Measurements from ENCODE around the gene SPTBN1.

SPTBN1 gene

GRCh38 chr2:54615832-54616534, 159.9 kb downstream of the SPTBN1 start:
- TF ChIP-seq CTCF (IDR thresholded peaks at IDR 0.05; ENCODE audit: low read depth, low read length), result no peak

GRCh38 chr2:54617409-54617808, 161.3 kb downstream of the SPTBN1 start:
- TF ChIP-seq CTCF (IDR thresholded peaks at IDR 0.05; ENCODE audit: low read depth, low read length), result no peak
- H3K4me3 ChIP-seq (ENCODE audit: low read depth, low read length), result no peak overlapping the region

More at GRCh38 chr2:54615832-54616534, 159.9 kb downstream of the SPTBN1 start:
- no peak overlapping the region for H3K4me3 ChIP-seq (ENCODE audit: low read depth, low read length)

- no peak for TF ChIP-seq CTCF (IDR thresholded peaks at IDR 0.05; ENCODE audit: low read depth, low read length)
- no peak overlapping the region for H3K4me3 ChIP-seq (ENCODE audit: low read depth, low read length)
These were observed 162.8 kb downstream of the SPTBN1 start for GRCh38 chr2:54618646-54619565.

DNA sequence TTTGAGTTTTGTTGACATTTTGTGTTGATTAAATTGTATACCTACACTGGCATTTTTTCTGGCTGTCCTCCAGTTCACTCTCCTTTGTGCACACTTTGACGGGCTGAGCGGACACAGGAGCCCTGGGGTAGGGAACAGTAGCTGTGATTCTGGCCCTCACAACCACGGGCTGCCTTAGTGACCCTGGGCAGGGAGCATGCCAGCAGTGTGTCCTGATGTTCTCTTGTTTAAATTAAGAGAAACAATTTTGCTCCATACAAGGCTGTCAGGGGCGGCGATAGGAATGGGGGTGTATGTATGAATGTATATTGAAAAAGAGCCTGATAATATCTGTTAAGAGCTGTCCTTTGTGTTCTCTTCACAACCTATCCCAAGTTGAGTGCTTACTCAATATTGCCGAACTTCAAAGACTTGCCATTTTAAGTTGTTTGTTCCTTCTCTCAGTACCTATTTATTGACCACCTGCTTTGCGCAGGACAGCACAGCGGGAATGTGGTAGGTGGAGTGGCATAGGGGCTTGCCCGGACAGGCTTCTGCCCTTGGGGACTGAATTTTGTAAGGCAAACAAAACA, 163.6 kb downstream of the SPTBN1 start:
- no peak for TF ChIP-seq CTCF (IDR thresholded peaks at IDR 0.05; ENCODE audit: low read depth, low read length)
- H3K4me3 ChIP-seq (ENCODE audit: low read depth, low read length), result no peak overlapping the region

DNA sequence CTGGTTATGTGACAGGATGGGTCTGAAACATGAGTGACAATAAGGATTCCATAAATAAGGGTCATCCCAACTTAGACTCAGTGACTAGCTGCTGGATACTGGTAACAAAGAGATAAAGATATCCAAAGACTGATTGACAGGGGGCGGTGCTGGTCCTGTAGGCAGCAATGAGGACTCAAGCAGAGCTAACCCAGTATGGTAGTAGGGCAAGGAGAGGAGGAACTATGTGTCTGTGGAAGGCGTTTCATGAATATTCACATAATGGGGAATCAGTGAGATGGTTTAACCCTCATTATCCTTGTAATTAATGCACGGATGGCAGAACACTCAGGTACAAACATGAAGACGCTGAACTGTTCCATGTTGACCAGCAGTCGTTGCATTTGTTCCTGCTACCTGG, 164.8 kb downstream of the SPTBN1 start:
- H3K4me3 ChIP-seq (ENCODE audit: low read depth, low read length), result no peak overlapping the region
- no peak for TF ChIP-seq CTCF (IDR thresholded peaks at IDR 0.05; ENCODE audit: low read depth, low read length)

DNA sequence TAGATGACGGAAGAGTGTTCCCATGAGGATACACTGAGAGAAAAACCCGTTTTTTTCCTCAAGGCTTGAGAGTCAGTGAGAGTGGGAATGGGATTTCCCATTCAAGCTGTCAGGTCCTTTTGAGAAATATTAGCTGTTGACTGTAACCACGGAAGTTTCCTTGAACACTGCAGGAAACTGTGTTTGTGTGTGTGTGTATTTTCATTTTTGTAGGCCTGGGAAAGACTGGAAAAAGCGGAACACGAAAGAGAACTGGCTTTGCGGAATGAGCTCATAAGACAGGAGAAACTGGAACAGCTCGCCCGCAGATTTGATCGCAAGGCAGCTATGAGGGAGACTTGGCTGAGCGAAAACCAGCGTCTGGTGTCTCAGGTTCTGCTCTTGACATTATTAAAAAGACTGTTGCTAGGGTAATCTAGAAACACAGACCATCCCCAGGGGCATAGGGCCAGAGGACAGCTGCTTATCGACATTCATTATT, 168.5 kb downstream of the SPTBN1 start:
- H3K4me3 ChIP-seq (ENCODE audit: low read depth, low read length), result no peak overlapping the region
- TF ChIP-seq CTCF (IDR thresholded peaks at IDR 0.05; ENCODE audit: low read depth, low read length), result no peak

Measured in WI38 (cell line).